Stimulated activated CD8-positive, alpha-beta memory T cell treated with anti-CD3 and anti-CD28 coated beads, Interleukin-7, amount 100 ng/mL, for 4 hours (primary cell): Measurements from ENCODE around the gene PADI2.

Experiments used
- DNase-seq, 2 donors: peaks; one replicate each; pipeline ENCODE4 v3.0.0-alpha.2; 2020; ENCODE audit warnings: low read depth in 2 of 2

The PADI2 gene

GRCh38 chr1:17053685-17054410 lies 65.4 kb downstream of the PADI2 start, which contains the start of gene SDHB:
SDHB (minus strand) TSS chr1:17054032; CDS start chr1:17054019, 13 bp downstream.
- peak; percentile 97 to 98 for DNase-seq

GRCh38 chr1:17053086-17053684 lies 66.1 kb downstream of the PADI2 start:
- no peak for DNase-seq

- no peak for DNase-seq
These were observed 66.6 kb downstream of the PADI2 start for GRCh38 chr1:17052641-17053040.

- DNase-seq = no peak
These were observed 67.2 kb downstream of the PADI2 start for GRCh38 chr1:17052038-17052437.

- DNase-seq = no peak
These were observed 71.3 kb downstream of the PADI2 start for GRCh38 chr1:17047924-17048323.

GRCh38 chr1:17046334-17046657 lies 73.0 kb downstream of the PADI2 start:
- no peak for DNase-seq

- no peak for DNase-seq
These were observed 73.5 kb downstream of the PADI2 start for GRCh38 chr1:17045634-17046333.

- no peak for DNase-seq
These were observed 74.1 kb downstream of the PADI2 start for GRCh38 chr1:17045150-17045549.

GRCh38 chr1:17043676-17044075 lies 75.6 kb downstream of the PADI2 start:
- no peak for DNase-seq

GRCh38 chr1:17040135-17040534 lies 79.1 kb downstream of the PADI2 start:
- no peak for DNase-seq

- DNase-seq = no peak
These were observed 79.7 kb downstream of the PADI2 start for GRCh38 chr1:17039522-17039921.

- DNase-seq = no peak
These were observed 85.8 kb downstream of the PADI2 start for GRCh38 chr1:17033481-17033880.

GRCh38 chr1:17032741-17033140 lies 86.5 kb downstream of the PADI2 start:
- no peak for DNase-seq

GRCh38 chr1:17031436-17031835 lies 87.8 kb downstream of the PADI2 start:
- DNase-seq = no peak

GRCh38 chr1:17030206-17030605 lies 89.0 kb downstream of the PADI2 start:
- DNase-seq = no peak

- DNase-seq = no peak
These were observed 90.5 kb downstream of the PADI2 start for GRCh38 chr1:17028662-17029188.

- DNase-seq = no peak
These were observed 91.4 kb downstream of the PADI2 start for GRCh38 chr1:17027900-17028299.

GRCh38 chr1:17027403-17027802 lies 91.8 kb downstream of the PADI2 start:
- DNase-seq = no peak

GRCh38 chr1:17024721-17025120 lies 94.5 kb downstream of the PADI2 start:
- no peak for DNase-seq

GRCh38 chr1:17023573-17023972 lies 95.7 kb downstream of the PADI2 start:
- no peak for DNase-seq

GRCh38 chr1:17023102-17023501 lies 96.1 kb downstream of the PADI2 start:
- DNase-seq = no peak

- no peak for DNase-seq
These were observed 97.4 kb downstream of the PADI2 start for GRCh38 chr1:17021896-17022295.

- DNase-seq = no peak
These were observed 98.7 kb downstream of the PADI2 start for GRCh38 chr1:17020502-17020901.
